ENCODE results near the gene HSPB1. TPM values are rescaled to one million over a fixed set of nuclear protein-coding genes. Genes with fewer than 3 reads are reported as not detected.

HSPB1 gene
- total RNA-seq, 1 experiment from 2014 or later = 422 TPM

DNA sequence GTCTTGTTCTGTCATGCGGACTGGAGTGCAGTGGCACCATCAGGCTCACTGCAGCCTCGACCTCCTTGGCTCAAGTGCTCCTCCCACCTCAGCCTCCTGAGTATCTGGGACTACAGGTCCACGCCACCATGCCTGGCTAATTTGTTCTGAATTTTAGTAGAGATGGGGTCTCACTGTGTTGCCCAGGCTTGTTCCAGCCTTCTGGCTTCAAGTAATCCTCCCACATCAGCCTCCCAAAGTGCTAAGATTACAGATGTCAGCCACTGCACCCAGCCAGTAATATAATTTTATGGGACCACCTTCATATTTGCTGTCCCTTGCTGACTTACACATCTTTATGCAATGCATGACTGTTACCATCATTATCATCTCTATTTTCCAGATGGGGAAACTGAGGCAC is 1.5 kb upstream of the HSPB1 start:
- no peak for DNase-seq (ENCODE audit: low read depth, low spot score)
- ATAC-seq = no peak
- H3K4me3 ChIP-seq (ENCODE audit: low read depth in 2 of 2, low read length in 2 of 2) = no peak overlapping the region
- H3K27me3 ChIP-seq (ENCODE audit: control insufficient read depth, insufficient read depth, low read length) = no peaks in the 10 kb centered on the region
- no peaks in the 10 kb centered on the region for H3K9me3 ChIP-seq (ENCODE audit: control insufficient read depth, insufficient read depth, low read depth, low read length)
- intact Hi-C loops (cut with micrococcal nuclease; ENCODE audit: unreplicated experiment) = no loop called here
- CTCF ChIA-PET = no interaction called here
- no peak overlapping the region for H3K27ac ChIP-seq (ENCODE audit: low read length)
- peaks cover 20% of the 10 kb centered on the region for H3K4me1 ChIP-seq (ENCODE audit: control insufficient read depth, insufficient read depth, low read length)
- in situ Hi-C loops (cut with HindIII; ENCODE audit: low pct_unique_long_range_greater_than_20kb, low sequenced_read_pairs) = no loop called here
- POLR2A ChIA-PET = no interaction called here
- H3K36me3 ChIP-seq (ENCODE audit: control insufficient read depth, insufficient read depth, low read length) = peaks cover 4% of the 10 kb centered on the region; the same call in 1 of the 2 replicates
- TF ChIP-seq, protein P1, sequence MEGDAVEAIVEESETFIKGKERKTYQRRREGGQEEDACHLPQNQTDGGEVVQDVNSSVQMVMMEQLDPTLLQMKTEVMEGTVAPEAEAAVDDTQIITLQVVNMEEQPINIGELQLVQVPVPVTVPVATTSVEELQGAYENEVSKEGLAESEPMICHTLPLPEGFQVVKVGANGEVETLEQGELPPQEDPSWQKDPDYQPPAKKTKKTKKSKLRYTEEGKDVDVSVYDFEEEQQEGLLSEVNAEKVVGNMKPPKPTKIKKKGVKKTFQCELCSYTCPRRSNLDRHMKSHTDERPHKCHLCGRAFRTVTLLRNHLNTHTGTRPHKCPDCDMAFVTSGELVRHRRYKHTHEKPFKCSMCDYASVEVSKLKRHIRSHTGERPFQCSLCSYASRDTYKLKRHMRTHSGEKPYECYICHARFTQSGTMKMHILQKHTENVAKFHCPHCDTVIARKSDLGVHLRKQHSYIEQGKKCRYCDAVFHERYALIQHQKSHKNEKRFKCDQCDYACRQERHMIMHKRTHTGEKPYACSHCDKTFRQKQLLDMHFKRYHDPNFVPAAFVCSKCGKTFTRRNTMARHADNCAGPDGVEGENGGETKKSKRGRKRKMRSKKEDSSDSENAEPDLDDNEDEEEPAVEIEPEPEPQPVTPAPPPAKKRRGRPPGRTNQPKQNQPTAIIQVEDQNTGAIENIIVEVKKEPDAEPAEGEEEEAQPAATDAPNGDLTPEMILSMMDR (IDR thresholded peaks at IDR 0.05) = no peak
- TF ChIP-seq SIN3A (IDR thresholded peaks at IDR 0.05; ENCODE audit: borderline replicate concordance, insufficient read depth, low read depth, low read length) (no peak), TCF7L2 (IDR thresholded peaks at IDR 0.05; ENCODE audit: low read depth, low read length) (no peak), POLR2AphosphoS5 (IDR thresholded peaks at IDR 0.05; ENCODE audit: low read depth, low read length) (no peak)
- TF ChIP-seq, protein P2, sequence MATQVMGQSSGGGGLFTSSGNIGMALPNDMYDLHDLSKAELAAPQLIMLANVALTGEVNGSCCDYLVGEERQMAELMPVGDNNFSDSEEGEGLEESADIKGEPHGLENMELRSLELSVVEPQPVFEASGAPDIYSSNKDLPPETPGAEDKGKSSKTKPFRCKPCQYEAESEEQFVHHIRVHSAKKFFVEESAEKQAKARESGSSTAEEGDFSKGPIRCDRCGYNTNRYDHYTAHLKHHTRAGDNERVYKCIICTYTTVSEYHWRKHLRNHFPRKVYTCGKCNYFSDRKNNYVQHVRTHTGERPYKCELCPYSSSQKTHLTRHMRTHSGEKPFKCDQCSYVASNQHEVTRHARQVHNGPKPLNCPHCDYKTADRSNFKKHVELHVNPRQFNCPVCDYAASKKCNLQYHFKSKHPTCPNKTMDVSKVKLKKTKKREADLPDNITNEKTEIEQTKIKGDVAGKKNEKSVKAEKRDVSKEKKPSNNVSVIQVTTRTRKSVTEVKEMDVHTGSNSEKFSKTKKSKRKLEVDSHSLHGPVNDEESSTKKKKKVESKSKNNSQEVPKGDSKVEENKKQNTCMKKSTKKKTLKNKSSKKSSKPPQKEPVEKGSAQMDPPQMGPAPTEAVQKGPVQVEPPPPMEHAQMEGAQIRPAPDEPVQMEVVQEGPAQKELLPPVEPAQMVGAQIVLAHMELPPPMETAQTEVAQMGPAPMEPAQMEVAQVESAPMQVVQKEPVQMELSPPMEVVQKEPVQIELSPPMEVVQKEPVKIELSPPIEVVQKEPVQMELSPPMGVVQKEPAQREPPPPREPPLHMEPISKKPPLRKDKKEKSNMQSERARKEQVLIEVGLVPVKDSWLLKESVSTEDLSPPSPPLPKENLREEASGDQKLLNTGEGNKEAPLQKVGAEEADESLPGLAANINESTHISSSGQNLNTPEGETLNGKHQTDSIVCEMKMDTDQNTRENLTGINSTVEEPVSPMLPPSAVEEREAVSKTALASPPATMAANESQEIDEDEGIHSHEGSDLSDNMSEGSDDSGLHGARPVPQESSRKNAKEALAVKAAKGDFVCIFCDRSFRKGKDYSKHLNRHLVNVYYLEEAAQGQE (IDR thresholded peaks at IDR 0.05; ENCODE audit: insufficient read depth in 1 of 2, low read depth in 2 of 2, low read length in 1 of 2) = no peak
- no TSS peak for BruUV-seq (replicated peaks)

DNA sequence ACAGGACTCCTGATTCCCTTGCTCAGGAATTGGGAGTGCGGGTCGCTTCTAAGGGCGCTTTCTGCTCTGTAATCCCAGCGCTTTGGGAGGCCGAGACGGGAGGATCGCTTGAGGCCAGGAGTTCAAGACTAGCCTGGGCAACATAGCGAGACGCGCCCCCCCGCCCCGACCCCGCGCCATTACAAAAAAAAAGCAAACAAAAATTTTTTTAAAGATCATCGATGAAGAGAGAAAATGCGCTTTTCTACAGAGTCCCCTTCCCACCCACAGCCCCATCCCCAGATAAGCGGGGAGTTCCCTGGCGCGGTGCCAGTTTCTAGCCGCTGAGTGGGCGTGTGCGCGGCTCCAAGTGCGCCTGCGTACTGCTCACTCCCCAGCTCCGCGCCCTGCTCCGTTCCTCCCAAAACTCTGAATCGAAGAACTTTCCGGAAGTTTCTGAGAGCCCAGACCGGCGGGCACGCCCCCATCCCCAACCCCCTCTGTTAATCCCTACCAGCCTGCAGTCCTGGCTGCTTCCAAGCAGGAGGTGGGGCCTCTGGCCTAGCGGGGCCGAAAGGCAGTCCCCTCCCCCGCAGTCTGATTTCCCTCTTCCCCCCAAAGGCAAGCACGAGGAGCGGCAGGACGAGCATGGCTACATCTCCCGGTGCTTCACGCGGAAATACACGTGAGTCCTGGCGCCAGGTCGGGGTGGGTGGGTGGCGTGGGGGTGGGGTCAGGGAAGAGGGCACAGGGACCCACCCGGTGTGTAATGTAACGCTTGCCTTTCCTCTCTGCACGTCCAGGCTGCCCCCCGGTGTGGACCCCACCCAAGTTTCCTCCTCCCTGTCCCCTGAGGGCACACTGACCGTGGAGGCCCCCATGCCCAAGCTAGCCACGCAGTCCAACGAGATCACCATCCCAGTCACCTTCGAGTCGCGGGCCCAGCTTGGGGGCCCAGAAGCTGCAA is 1.0 kb downstream of the HSPB1 start:
- intact Hi-C loops (cut with micrococcal nuclease; ENCODE audit: unreplicated experiment) (no loop called here), in situ Hi-C loops (cut with HindIII; ENCODE audit: low pct_unique_long_range_greater_than_20kb, low sequenced_read_pairs) (no loop called here)
- Histone ChIP-seq H3K4me3 (ENCODE audit: low read depth in 2 of 2, low read length in 2 of 2) (peak overlapping the region; percentile 59 to 90), H3K36me3 (ENCODE audit: control insufficient read depth, insufficient read depth, low read length) (peaks cover 4% of the 10 kb centered on the region; the same call in 1 of the 2 replicates), H3K27me3 (ENCODE audit: control insufficient read depth, insufficient read depth, low read length) (no peaks in the 10 kb centered on the region), H3K9me3 (ENCODE audit: control insufficient read depth, insufficient read depth, low read depth, low read length) (no peaks in the 10 kb centered on the region), H3K4me1 (ENCODE audit: control insufficient read depth, insufficient read depth, low read length) (peaks cover 23% of the 10 kb centered on the region), H3K27ac (ENCODE audit: low read length) (peak overlapping the region; percentile 72)
- POLR2A ChIA-PET = interaction anchor here (0.5 to 1.0 kb wide), 3 partner anchors 11 to 92 kb away, joined by 3 to 9 read pairs (median 8); no protein-coding TSS in a partner anchor
- DNase-seq (ENCODE audit: low read depth, low spot score) (no peak), ATAC-seq (peak; percentile 62)
- CTCF ChIA-PET = interaction anchor here (0.6 to 0.7 kb wide), 3 partner anchors 11 to 33 kb away, joined by 3 to 5 read pairs (median 4); no protein-coding TSS in a partner anchor
- TF ChIP-seq SIN3A (IDR thresholded peaks at IDR 0.05; ENCODE audit: borderline replicate concordance, insufficient read depth, low read depth, low read length) = no peak
- TF ChIP-seq, protein P2 (IDR thresholded peaks at IDR 0.05; ENCODE audit: insufficient read depth in 1 of 2, low read depth in 2 of 2, low read length in 1 of 2) = no peak
- BruUV-seq (replicated peaks) = no TSS peak

Data from Panc1 (cell line).